Stimulated activated CD8-positive, alpha-beta memory T cell treated with anti-CD3 and anti-CD28 coated beads, Interleukin-12 subunit alpha, Interleukin-12 subunit beta, amount 100 ng/mL, for 4 hours (primary cell): Measurements from ENCODE around the gene TNPO3.
"Not testable (repeated sequence)": the region's sequence is repeated elsewhere in the genome, so short reads cannot be mapped to it uniquely, and the experiment has no call there.

ENCODE experiments used
- DNase-seq: peaks from one replicate; pipeline ENCODE4 v3.0.0-alpha.2; 2020; ENCODE audit warnings: low read depth

The TNPO3 gene

GRCh38 chr7:128959296-128959695 lies 95.6 kb downstream of the TNPO3 start:
- DNase-seq = no peak

- no peak for DNase-seq
These were observed 98.9 kb downstream of the TNPO3 start for GRCh38 chr7:128955981-128956380.

- DNase-seq = no peak
These were observed 99.8 kb downstream of the TNPO3 start for GRCh38 chr7:128954830-128955802.

DNA sequence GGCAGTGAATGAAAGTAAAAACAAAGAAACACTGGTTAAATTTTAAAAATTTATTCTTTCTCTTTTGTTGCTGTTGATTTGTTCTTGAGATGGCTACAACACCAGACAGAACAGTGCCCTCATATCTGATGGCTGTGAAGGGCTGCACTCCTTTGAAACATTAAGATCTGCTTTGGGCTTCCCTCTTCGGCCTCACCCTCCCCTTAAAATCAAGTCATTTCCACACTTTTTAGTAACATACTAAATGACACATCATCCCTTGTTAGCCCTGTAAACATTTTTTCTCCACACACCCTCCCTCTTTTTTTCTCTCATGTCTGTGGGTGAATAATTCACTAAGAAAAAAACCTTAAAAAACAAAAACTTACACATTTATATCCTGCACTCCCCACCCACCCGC lies 100.8 kb downstream of the TNPO3 start:
- DNase-seq = no peak

DNA sequence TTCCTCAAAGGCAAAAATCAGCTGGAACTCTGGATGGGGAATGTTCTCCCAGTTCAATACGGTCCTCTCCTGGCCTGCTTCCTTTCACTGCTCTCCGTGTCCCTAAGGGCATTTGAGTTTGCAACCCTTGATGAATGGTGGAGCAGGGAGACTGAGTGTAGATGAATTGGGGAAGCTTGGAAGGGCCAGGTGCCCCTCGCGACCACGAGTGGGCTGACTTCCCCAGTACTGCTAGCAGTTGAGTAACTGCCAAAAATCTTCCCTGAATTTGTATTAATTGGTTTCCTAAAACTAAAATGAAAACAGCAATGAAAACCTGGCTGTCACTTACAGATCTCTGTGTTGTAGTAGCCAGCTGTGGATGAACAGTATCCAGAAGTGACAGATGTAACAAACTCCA lies 103.6 kb downstream of the TNPO3 start:
- no peak for DNase-seq

DNA sequence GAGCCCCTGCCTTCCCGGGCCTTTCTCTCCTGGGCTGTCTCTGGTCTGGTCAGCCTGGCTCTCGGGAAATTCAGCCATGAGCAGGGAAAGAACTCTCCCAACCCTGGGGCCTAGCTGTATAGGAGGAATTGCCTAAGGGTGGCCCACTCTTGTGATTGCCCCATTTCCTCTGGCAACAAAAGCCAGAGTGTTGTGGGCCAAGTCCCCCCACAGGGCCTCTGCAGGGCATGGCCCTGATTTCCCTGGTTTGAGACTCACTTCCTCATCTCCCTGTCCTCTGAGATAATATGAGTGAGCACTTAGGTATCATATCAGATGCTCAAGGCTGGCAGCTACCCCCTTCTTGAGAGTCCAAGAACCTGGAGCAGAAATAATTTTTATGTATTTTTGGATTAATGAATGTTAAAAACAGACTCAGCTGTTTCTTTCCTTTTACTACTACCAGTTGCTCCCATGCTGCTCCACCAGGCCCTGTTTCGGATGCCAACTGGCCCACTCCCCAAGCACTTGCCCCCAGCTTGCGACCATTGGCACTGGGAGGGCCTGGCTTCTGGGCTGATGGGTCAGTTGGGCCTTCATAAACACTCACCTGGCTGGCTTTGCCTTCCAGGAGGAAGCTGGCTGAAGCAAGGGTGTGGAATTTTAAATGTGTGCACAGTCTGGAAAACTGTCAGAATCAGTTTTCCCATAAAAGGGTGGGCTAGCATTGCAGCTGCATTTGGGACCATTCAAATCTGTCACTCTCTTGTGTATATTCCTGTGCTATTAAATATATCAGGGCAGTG lies 105.7 kb downstream of the TNPO3 start:
- no peak for DNase-seq

- no peak for DNase-seq
These were observed 106.5 kb downstream of the TNPO3 start for GRCh38 chr7:128948312-128948973.

DNA sequence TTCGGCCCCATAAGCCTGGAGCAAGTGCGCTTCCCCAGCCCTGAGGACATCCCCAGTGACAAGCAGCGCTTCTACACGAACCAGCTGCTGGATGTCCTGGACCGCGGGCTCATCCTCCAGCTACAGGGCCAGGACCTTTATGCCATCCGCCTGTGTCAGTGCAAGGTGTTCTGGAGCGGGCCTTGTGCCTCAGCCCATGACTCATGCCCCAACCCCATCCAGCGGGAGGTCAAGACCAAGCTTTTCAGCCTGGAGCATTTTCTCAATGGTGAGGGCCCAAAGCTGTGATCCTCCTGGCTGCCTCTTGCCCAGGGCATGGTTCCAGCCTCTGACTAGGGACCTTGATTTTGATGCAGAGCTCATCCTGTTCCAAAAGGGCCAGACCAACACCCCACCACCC lies 107.1 kb downstream of the TNPO3 start:
- DNase-seq = no peak

GRCh38 chr7:128946936-128947830 lies 107.7 kb downstream of the TNPO3 start:
- no peak for DNase-seq

DNA sequence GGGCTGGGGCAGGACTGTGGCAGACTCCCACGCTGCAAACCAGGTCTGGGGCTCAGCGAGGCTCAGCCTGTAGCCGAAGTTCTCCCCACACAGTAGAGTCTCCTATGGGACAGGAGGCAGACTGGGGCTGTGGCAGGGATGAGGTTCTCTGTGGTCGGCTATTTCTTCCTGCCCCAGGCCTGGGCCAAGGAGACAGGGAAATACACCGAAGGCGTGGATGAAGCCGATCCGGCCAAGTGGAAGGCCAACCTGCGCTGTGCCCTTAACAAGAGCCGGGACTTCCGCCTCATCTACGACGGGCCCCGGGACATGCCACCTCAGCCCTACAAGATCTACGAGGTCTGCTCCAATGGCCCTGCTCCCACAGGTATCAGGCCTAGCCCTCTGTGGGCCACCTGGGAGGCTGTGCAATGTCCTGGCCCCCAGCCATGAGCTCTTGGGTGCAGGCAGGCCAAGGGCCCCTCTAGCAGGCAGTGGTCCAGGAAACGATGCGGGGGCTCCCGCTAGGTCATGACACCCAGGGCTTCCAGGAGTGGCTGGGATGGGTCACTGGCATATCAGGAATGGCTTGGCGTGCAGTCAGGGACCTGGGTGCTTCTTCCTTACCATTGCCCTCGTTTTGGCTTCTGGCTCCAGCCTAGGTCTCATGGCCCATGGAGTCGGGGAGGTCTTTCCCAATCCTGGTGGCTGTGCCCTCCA lies 109.1 kb downstream of the TNPO3 start:
- DNase-seq = no peak

DNA sequence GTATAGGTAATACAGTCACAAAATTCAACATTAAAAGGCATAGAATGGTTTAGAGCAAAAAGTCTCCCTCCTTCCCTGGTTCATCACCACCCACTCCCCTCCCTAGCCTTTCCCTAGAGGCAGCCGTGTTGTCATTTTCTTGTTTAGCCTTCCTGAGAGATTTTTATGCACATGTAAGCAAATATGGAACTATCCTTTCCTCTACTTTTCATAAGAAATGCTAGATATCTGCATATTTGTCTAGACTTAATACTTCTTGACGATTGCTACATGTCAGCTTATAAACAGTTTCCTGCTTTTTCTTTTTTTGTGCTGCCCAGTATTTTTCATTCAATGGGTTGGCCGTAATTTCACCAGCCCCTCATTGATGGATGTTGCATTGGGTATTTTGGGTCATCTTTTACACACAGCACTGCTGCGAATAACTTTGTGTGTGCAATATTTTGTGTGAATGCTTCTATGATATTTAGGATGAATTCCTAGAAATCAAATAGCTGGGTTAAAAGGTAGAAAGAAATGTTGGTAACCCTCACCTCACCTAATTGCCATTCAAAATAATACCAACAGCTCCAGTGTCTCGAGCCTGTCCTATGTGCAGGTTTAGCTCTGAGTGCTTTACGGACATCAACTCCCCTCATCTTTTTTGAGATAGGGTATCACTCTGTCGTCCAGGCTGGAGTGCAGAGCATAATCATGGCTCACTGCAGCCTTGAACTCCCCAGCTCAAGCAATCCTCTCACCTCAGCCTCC lies 110.2 kb downstream of the TNPO3 start:
- DNase-seq = no peak

DNA sequence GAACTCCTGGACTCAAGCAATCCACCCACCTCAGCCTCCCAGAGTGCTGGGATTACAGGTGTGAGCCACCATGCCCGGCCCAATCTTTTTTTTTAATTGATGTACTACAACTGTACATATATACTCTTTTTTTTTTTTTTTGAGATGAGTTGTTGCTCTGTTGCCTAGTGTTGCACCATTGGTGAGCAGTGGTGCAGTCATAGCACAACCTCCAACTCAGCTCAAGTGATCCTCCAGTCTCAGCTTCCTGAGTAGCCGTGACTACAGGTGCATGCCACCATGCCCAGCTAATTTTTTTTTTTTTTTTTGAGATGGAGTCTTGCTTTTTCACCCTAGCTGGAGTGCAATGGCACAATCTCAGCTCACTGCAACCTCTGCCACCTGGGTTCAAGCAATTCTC lies 111.7 kb downstream of the TNPO3 start:
- DNase-seq = not testable (repeated sequence)

DNA sequence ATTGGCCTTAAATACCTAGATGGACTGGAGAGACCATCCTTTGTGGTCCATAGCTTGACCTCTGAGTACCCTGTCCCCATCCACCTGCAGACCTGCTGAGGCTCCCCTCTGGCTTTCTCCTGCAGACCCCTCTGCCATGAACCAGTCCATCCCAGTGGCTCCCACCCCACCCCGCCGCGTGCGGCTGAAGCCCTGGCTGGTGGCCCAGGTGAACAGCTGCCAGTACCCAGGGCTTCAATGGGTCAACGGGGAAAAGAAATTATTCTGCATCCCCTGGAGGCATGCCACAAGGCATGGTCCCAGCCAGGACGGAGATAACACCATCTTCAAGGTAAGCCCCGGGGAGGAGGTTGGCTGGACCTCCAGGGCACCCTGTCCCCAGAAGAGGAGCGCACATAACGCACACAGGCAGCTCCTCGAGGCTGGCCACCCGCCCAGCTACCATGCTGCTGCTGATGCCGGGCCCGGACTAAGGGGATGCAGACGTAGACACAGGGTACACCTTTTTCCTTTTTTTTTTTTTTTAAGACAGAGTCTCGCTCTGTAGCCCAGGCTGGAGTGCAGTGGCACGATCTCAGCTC lies 112.9 kb downstream of the TNPO3 start:
- no peak for DNase-seq

- no peak for DNase-seq
These were observed 113.5 kb downstream of the TNPO3 start for GRCh38 chr7:128941323-128941890.

DNA sequence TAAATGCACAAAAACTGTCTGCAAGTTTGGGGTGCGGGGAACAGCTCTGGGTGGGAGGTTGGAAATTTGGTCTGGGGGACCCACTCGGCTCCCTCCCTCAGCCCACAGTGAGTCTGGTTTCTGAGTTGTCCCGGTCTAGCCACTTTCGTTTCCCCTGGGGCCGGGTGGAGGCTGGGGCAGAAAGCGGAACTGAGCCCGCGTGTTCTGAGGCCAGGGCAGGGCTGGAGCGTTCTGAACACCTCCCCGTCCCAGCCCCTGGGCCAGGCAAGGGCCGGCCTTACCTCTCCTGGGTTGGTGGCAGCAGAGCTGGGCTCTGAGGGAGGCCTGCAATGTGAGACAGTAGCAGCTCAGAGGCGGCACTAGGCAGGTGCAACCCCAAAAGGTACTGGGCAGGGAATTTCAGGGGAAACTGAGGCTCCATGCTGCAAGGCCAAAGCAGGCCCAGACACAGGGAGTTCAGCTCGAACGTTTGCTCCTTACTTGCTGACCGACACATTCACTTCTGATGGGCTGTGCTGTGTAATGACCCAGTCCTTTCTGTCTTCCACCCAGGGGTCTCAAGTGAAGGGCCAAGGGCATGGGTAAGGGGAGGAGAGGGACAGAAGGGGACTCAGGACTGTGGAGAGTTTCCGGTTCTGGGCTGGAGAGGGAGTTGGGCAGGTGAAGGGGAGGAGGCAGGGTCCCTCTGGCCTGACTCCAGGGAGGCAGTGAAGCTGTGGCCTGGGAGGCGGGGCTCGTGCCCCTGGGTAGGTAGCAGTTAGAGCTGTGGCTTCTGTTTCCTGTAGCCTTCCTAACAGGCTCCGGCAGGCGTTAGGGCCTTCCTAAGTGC lies 114.2 kb downstream of the TNPO3 start:
- DNase-seq = no peak

DNA sequence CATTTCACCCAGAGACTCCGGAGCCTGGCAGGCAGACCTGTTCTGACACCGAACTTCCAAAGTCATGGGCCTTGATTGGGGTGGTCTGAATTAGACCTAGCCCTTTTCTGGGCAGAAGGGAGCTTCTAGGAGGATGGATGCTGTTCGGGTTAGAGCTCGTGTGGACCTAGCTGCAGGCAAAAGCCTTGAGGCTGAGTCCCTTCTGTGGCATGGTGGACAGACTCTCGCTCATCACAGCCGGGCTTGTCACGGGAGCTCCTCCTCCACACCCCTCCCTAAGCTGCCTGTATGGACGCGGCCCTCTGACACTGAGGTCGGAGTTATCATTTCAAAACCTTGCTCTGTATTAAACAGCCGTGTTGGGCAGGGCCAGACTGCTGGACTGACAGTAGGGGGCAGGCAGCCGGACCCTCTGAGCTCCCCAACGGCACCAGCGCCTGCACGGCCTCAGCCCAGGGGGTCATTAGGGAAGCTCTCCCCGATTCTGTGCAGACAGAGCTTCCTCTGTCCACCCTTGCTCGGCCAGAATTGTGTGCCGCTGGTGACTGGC lies 115.0 kb downstream of the TNPO3 start:
- no peak for DNase-seq

DNA sequence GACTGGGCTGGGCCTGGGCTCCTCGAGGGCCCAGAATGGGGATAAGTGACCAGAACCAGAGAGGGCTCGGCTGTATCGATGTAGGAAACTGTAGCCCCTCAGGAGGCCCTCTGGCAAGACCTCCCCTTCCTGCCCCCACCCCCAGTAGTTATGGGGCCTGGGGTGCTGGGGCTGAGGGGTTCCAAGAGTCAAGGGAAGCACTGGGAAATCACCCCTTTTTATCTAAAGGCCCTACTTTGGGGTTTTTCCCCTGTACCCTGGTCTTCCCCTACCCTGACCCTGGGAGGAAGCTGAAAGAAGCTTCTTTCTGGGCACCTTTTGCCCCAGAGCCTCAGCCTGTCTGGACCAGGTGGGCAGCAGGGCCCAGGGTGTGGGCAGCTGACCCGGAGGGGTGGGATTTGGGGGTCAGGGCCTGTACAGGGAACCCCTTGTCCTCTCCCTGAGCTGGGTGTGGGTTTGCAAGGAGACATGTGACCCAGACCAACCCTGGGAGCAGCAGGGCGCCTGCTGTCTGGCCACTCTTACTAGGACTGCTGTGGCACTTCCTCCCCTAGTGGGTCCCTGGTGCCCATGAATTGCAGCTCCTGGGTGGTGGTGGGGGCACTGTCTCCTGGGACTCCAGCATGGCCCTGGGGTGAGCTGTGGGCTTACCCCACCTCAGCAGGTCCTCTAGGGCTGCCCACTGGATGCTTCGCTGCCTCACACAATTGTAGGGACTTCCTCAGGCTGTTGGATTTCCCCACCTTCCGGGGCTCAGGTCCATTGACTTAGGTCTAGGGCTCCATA lies 115.6 kb downstream of the TNPO3 start:
- no peak for DNase-seq
